SK-N-SH treated with all-trans-retinoic acid at 6 μM for 48 hours (cell line): Measurements from ENCODE around the gene CHSY3.

Experiments used
- ATAC-seq: fragments of 200-7000 bp; cut with Tn5 transposase; 3 replicates; pipeline ENCODE4 v1.9.1; 2020; ENCODE audit warnings: mild to moderate bottlenecking, moderate library complexity
- ARNTL ChIP-seq: fragments of 450-650 bp; formaldehyde crosslinking; IDR thresholded peaks from 2 replicates; pipeline ENCODE4 v1.5.0; 2020; ENCODE audit warnings: low read depth, mild to moderate bottlenecking, moderate library complexity, borderline replicate concordance
- CSDC2 ChIP-seq: fragments of 250-450 bp; sonication (Bioruptor Pico); IDR thresholded peaks from 2 replicates; pipeline ENCODE4 v1.5.0; 2020; ENCODE audit warnings: mild to moderate bottlenecking, moderate library complexity
- CSRNP3 ChIP-seq: fragments of 250-450 bp; sonication (Bioruptor Pico); IDR thresholded peaks from 2 replicates; pipeline ENCODE4 v1.5.1; 2021; ENCODE audit warnings: mild to moderate bottlenecking, moderate library complexity
- ESRRG ChIP-seq: fragments of 250-450 bp; sonication (Bioruptor Pico); IDR thresholded peaks from 2 replicates; pipeline ENCODE4 v1.6.1; 2021; ENCODE audit warnings: mild to moderate bottlenecking
- GLIS3 ChIP-seq: fragments of 250-450 bp; sonication (Bioruptor Pico); IDR thresholded peaks from 2 replicates; pipeline ENCODE4 v1.5.0; 2020; ENCODE audit warnings: mild to moderate bottlenecking, moderate library complexity
- ISL1 ChIP-seq: fragments of 250-450 bp; sonication (Bioruptor Pico); IDR thresholded peaks from 2 replicates; pipeline ENCODE4 v2.1.2; 2022; ENCODE audit warnings: mild to moderate bottlenecking, moderate library complexity
- OSR1 ChIP-seq: fragments of 250-450 bp; sonication (Bioruptor Pico); IDR thresholded peaks from 2 replicates; pipeline ENCODE4 v1.8.0; 2022; ENCODE audit warnings: moderate library complexity, mild to moderate bottlenecking, inconsistent platforms
- PATZ1 ChIP-seq: fragments of 250-450 bp; sonication (Bioruptor Pico); IDR thresholded peaks from 2 replicates; pipeline ENCODE4 v1.8.0; 2020; ENCODE audit warnings: mild to moderate bottlenecking, moderate library complexity, borderline replicate concordance
- POU6F1 ChIP-seq: fragments of 250-450 bp; sonication (Bioruptor Pico); IDR thresholded peaks from 2 replicates; pipeline ENCODE4 v1.8.0; 2021; ENCODE audit warnings: low read depth, mild to moderate bottlenecking, moderate library complexity, borderline replicate concordance
- RARB ChIP-seq: fragments of 250-450 bp; sonication (Bioruptor Pico); IDR thresholded peaks from 2 replicates; pipeline ENCODE4 v1.8.0; 2021; ENCODE audit warnings: mild to moderate bottlenecking, moderate library complexity
- SNAI2 ChIP-seq: fragments of 250-450 bp; sonication (Bioruptor Pico); IDR thresholded peaks from 2 replicates; pipeline ENCODE4 v1.5.0; 2020; ENCODE audit warnings: mild to moderate bottlenecking, moderate library complexity
- TCF4 ChIP-seq: fragments of 250-450 bp; sonication (Bioruptor Pico); IDR thresholded peaks from 2 replicates; pipeline ENCODE4 v1.8.0; 2021; ENCODE audit warnings: mild to moderate bottlenecking, moderate library complexity, borderline replicate concordance
- TOX ChIP-seq: fragments of 250-450 bp; sonication (Bioruptor Pico); IDR thresholded peaks from 2 replicates; pipeline ENCODE4 v1.8.0; 2021; ENCODE audit warnings: mild to moderate bottlenecking, moderate library complexity, borderline replicate concordance
- TSHZ2 ChIP-seq: fragments of 250-450 bp; sonication (Bioruptor Pico); IDR thresholded peaks from 2 replicates; pipeline ENCODE4 v1.5.0; 2020; ENCODE audit warnings: mild to moderate bottlenecking, moderate library complexity
- ZC3H10 ChIP-seq: fragments of 250-450 bp; sonication (Bioruptor Pico); IDR thresholded peaks from 2 replicates; pipeline ENCODE4 v1.5.1; 2021; ENCODE audit warnings: mild to moderate bottlenecking, moderate library complexity
- ZFP3 ChIP-seq: fragments of 250-450 bp; sonication (Bioruptor Pico); IDR thresholded peaks from 2 replicates; pipeline ENCODE4 v1.5.0; 2020; ENCODE audit warnings: mild to moderate bottlenecking, moderate library complexity
- ZFP30 ChIP-seq: fragments of 450-650 bp; formaldehyde crosslinking; IDR thresholded peaks from 2 replicates; pipeline ENCODE4 v1.5.0; 2022; ENCODE audit warnings: mild to moderate bottlenecking, moderate library complexity
- ZNF565 ChIP-seq: fragments of 450-650 bp; formaldehyde crosslinking; conservative IDR thresholded peaks from 2 replicates; pipeline ENCODE4 v1.5.0; 2020; ENCODE audit warnings: low read depth, mild to moderate bottlenecking, moderate library complexity
- ZNF70 ChIP-seq: fragments of 450-650 bp; formaldehyde crosslinking; IDR thresholded peaks from 2 replicates; pipeline ENCODE4 v1.5.0; 2020; ENCODE audit warnings: mild to moderate bottlenecking, moderate library complexity

Gene CHSY3

GRCh38 chr5:130025511-130025910 is 121.2 kb downstream of the CHSY3 start:
- no peak for ATAC-seq
- TF ChIP-seq ISL1 (CRISPR knock-in tag) = no peak
- no peak for TF ChIP-seq TOX (CRISPR knock-in tag)
- no peak for TF ChIP-seq RARB (CRISPR knock-in tag)
- TF ChIP-seq CSRNP3 = no peak

- TF ChIP-seq TCF4 (CRISPR knock-in tag) = no peak
- no peak for ATAC-seq
These were observed 128.5 kb downstream of the CHSY3 start for GRCh38 chr5:130032807-130033206.

GRCh38 chr5:130034566-130035210 is 130.4 kb downstream of the CHSY3 start:
- no peak for ATAC-seq
- no peak for TF ChIP-seq TSHZ2
- TF ChIP-seq TCF4 (CRISPR knock-in tag) = no peak
- no peak for TF ChIP-seq OSR1
- TF ChIP-seq POU6F1 = no peak
- no peak for TF ChIP-seq CSDC2 (CRISPR knock-in tag)
- no peak for TF ChIP-seq ZNF565 (CRISPR knock-in tag)
- no peak for TF ChIP-seq SNAI2 (CRISPR knock-in tag)

GRCh38 chr5:130035388-130035787 is 131.1 kb downstream of the CHSY3 start:
- TF ChIP-seq ZFP3 (no peak), CSDC2 (CRISPR knock-in tag) (no peak), ARNTL (no peak), RARB (CRISPR knock-in tag) (no peak), ZNF565 (CRISPR knock-in tag) (no peak), ZNF70 (no peak), GLIS3 (CRISPR knock-in tag) (no peak), CSRNP3 (no peak), PATZ1 (no peak), OSR1 (no peak), ESRRG (CRISPR knock-in tag) (no peak), ZC3H10 (CRISPR knock-in tag) (no peak), ZFP30 (CRISPR knock-in tag) (no peak), SNAI2 (CRISPR knock-in tag) (no peak), TSHZ2 (no peak)
- ATAC-seq = no peak
